ENCODE measurements around the gene SIPA1. TPM values are rescaled to one million over a fixed set of nuclear protein-coding genes. Genes with fewer than 3 reads are reported as not detected.

The SIPA1 gene
- total RNA-seq, 1 experiment from 2014 or later: 105 TPM

- TF ChIP-seq ATF3 (IDR thresholded peaks at IDR 0.05): no peak
These were observed 12.0 kb downstream of the SIPA1 start (continued) for GRCh38 chr11:65649656-65650546.

- no peaks in the 10 kb centered on the region for H3K9me2 ChIP-seq (ENCODE audit: insufficient read depth)
- H3K9ac ChIP-seq (ENCODE audit: low read length): peak overlapping the region; percentile 80
- peaks cover 7 to 18% of the 10 kb centered on the region in 2 experiments; a peak in 2 of 4 replicates for H3K36me3 ChIP-seq (ENCODE audit: control insufficient read depth in 1 of 2, insufficient read depth in 2 of 2, low read length in 2 of 2)
- DNase-seq (ENCODE audit: low read depth, low spot score) (no peak), ATAC-seq (no peak)
- CTCF ChIA-PET: no interaction called here
- H3K79me2 ChIP-seq (ENCODE audit: insufficient read depth, low read length): no peaks in the 10 kb centered on the region; the same call in 1 of the 2 replicates
- TF ChIP-seq CEBPB (IDR thresholded peaks at IDR 0.05; ENCODE audit: low read depth) (no peak), EZH2phosphoT487 (IDR thresholded peaks at IDR 0.05; ENCODE audit: borderline replicate concordance) (no peak), ZNF274 (IDR thresholded peaks at IDR 0.05; ENCODE audit: low read depth, low read length) (no peak), POLR2AphosphoS5 (IDR thresholded peaks at IDR 0.05; ENCODE audit: low read depth, low read length) (no peak), SP1 (IDR thresholded peaks at IDR 0.05; ENCODE audit: low read depth) (no peak), ATF3 (IDR thresholded peaks at IDR 0.05) (no peak), SIN3A (IDR thresholded peaks at IDR 0.05; ENCODE audit: low read depth) (no peak)
- H3K27ac ChIP-seq (ENCODE audit: low read depth, low read length): peak overlapping the region; percentile 96
- H2AFZ ChIP-seq (ENCODE audit: low read depth, low read length, poor library complexity, severe bottlenecking): no peak overlapping the region
- H3K4me2 ChIP-seq (ENCODE audit: low read length): peak overlapping the region; percentile 93
- POLR2A ChIA-PET: interaction anchor here (1.4 kb wide), 1 partner anchor 57 kb away, joined by 3 read pairs; no protein-coding TSS in a partner anchor
- RAD21 ChIA-PET (ENCODE audit: low non-redundant PET in 1 of 2, low total read pairs in 2 of 2, uncharacterized antibody in 2 of 2, unreplicated experiment in 2 of 2): no interaction called here
- no peaks in the 10 kb centered on the region for H4K20me1 ChIP-seq (ENCODE audit: insufficient read depth)
- no TSS peak for BruUV-seq (replicated peaks)
- no peak overlapping the region for H3K4me3 ChIP-seq (replicated peaks in 1 of 2; ENCODE audit: low read depth in 1 of 2, low read length in 2 of 2)
- no peaks in the 10 kb centered on the region for H3K9me3 ChIP-seq (ENCODE audit: control insufficient read depth in 1 of 2, insufficient read depth in 1 of 2, low read depth in 1 of 2, low read length in 2 of 2)
- intact Hi-C loops (cut with micrococcal nuclease): no loop called here
- no peaks in the 10 kb centered on the region for H3K27me3 ChIP-seq (ENCODE audit: insufficient read depth, low read length)
- peaks cover 45 to 72% of the 10 kb centered on the region in 2 experiments for H3K4me1 ChIP-seq (ENCODE audit: control insufficient read depth in 1 of 2, insufficient read depth in 2 of 2, low read length in 2 of 2)
These were observed 12.8 kb downstream of the SIPA1 start for GRCh38 chr11:65650547-65651338.

Measured in HCT116 (cell line).